HG02938 (cell line): Measurements from ENCODE around the gene CATSPER2.
A peak's percentile ranks its signal among the peaks of the same experiment; 100 is the strongest.
"Not testable (repeated sequence)": the region's sequence is repeated elsewhere in the genome, so short reads cannot be mapped to it uniquely, and the experiment has no call there.

Source experiments
- ATAC-seq: cut with Tn5 transposase; IDR thresholded peaks from one replicate; pipeline ENCODE4 v1.9.1; 2021; ENCODE audit warnings: mild to moderate bottlenecking, moderate library complexity; ENCODE audit not compliant: unreplicated experiment

CATSPER2 gene

DNA sequence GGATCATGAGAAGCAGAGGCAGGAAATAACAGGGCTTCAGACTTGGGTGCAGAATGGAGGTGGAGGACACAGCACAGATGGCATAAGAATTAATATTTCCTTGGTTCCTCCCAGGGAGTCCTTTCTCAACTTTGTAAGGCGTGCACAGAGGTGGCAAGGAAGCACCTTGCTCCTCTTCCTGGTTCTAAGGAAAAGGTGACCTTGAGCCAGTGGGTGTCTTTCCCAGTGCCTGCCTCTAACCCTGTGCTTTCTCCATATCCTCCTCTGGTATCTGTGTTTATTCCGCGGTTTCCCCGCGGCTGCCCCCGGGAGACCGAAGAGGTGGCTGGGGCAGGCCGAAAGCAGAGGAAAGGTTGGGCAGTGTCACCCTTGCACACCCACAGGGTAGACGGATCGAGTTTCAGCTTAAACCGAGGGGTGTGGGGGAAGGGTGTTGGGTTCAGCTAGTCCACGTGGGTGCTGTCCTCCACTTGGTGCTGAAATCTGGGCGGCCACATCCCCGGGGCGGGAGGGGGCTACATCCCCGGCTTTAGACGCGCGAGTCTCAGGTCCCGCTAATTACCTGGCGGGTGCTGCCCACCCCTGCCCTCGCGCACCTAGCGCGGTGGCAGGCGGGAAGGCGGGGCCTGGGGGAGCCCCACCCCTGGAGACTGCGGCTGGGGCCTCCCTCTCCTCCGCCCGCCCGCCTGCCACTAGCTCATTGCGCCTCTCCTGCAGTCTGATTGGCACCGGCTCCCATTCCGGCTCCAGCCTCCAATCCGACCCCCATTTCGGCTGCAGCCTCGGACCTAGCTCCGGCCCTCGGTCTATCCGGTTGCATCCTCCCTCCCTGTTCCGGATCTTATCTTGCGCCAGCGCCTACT is 55.1 kb downstream of the CATSPER2 start, which contains the start of gene CKMT1B:
Gene CKMT1B (plus strand): TSS at position 700 of the 863 bp plus-strand sequence. CDS start 192 bp downstream, outside the sequence.
- not testable (repeated sequence) for ATAC-seq

DNA sequence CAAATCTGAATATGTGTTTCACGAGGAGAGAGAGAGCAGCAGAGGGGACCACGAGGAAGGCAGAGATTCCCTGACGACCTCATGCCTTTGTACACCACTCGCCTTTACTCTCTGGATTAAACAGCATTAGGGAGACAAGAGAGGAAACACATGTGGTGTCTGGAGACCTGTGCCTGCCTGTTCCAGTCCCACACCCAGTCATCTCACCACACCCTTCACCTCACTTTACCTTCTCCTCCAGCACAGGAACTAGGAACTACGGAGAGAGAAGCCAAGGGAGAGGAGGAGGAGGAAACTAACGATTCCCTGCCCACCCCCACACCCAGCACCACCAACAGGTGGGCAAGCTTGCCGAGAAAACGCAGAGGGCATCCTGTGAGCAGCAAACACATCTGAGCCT is 55.8 kb downstream of the CATSPER2 start:
- ATAC-seq, result not testable (repeated sequence)

DNA sequence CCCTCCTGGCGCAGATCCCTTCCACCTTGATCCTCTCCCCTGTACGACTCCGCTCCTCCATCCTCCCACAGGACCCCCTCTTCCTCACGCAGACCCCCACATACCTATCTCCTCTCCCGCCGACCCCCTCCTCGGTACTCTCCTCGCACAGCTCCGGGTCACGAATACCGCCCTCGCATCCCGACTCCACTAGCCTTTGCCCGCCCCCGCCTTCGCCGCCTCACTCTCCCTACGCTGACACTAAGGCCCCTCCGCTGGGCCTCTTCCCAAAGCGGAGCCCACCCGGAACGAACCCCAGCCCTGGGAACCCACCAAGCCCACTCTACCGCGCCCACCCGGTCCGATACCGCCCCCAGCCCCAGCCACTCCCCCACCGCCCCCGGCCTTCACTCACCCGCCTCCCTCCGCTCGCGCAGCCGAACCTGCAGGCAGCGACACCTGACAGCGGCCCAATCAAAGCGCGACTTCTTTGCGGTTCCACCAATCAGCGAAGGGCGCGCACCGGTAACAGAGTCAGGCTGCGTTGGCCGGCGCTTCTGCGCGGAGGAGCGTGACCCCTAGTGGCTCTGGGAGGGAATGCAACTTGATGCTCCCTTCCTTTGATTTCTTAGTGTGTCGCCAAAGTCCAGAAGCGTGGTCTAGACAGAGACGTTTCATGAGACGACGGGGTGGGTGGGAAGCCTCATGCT is 58.7 kb downstream of the CATSPER2 start, which contains the start of gene PPIP5K1:
Gene PPIP5K1 (minus strand): TSS at position 431 of the 689 bp plus-strand sequence. CDS start 5,704 bp downstream, outside the sequence.
- ATAC-seq, result peak; percentile 96
